ENCODE results near the gene MARCHF3.

MARCHF3 gene

GRCh38 chr5:126837906-126838539 lies 192.3 kb downstream of the MARCHF3 start:
- ChIA-PET CTCF (no interaction called here), POLR2A (no interaction called here)
- no peak for TF ChIP-seq BHLHE40 (IDR thresholded peaks at IDR 0.05; ENCODE audit: borderline replicate concordance)
- no peak for TF ChIP-seq ELF4 (IDR thresholded peaks at IDR 0.05)
- no peak for TF ChIP-seq ARNT (IDR thresholded peaks at IDR 0.05)
- TF ChIP-seq ZNF384 (IDR thresholded peaks at IDR 0.05), result no peak
- no peak for TF ChIP-seq HDGF (IDR thresholded peaks at IDR 0.05; ENCODE audit: borderline replicate concordance)
- no peak for TF ChIP-seq TARDBP (IDR thresholded peaks at IDR 0.05)
- no peak for TF ChIP-seq LEF1 (IDR thresholded peaks at IDR 0.05; ENCODE audit: borderline replicate concordance)
- TF ChIP-seq FOXK2 (IDR thresholded peaks at IDR 0.05), result no peak
- no peak for TF ChIP-seq L3MBTL2 (conservative IDR thresholded peaks at IDR 0.05)
- no peak for TF ChIP-seq CTBP1 (IDR thresholded peaks at IDR 0.05; ENCODE audit: borderline replicate concordance)
- TF ChIP-seq, protein P1, sequence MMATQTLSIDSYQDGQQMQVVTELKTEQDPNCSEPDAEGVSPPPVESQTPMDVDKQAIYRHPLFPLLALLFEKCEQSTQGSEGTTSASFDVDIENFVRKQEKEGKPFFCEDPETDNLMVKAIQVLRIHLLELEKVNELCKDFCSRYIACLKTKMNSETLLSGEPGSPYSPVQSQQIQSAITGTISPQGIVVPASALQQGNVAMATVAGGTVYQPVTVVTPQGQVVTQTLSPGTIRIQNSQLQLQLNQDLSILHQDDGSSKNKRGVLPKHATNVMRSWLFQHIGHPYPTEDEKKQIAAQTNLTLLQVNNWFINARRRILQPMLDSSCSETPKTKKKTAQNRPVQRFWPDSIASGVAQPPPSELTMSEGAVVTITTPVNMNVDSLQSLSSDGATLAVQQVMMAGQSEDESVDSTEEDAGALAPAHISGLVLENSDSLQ (IDR thresholded peaks at IDR 0.05), result no peak
- TF ChIP-seq NFRKB (IDR thresholded peaks at IDR 0.05), result no peak
- TF ChIP-seq FOXM1 (IDR thresholded peaks at IDR 0.05; ENCODE audit: borderline replicate concordance), result no peak
- TF ChIP-seq FOXA1 (IDR thresholded peaks at IDR 0.05), result no peak
- no peak for TF ChIP-seq SUZ12 (IDR thresholded peaks at IDR 0.05)
- no peak for DNase-seq (ENCODE audit: extremely low spot score)

DNA sequence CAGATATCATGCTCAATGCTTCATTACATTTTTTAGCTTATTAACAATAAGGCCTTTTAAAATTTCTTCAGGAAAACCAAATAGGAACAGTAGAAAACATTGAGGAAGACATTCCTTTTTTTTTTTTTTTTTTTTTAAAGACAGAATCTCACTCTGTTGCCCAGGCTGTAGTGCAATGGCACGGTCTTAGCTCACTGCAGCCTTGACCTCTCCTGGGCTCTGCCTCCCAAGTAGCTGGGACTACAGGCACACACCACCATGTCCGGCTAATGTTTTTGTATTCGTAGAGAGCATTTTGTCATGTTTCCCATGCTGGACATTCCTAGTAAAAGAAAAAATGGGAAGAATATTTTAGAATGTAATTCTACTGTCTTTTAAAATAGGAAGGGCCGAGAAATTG lies 193.1 kb downstream of the MARCHF3 start:
- POLR2A ChIA-PET, result no interaction called here
- TF ChIP-seq BHLHE40 (IDR thresholded peaks at IDR 0.05; ENCODE audit: borderline replicate concordance) (no peak), FOXK2 (IDR thresholded peaks at IDR 0.05) (no peak), TARDBP (IDR thresholded peaks at IDR 0.05) (no peak), SP1 (IDR thresholded peaks at IDR 0.05) (no peak), CTBP1 (IDR thresholded peaks at IDR 0.05; ENCODE audit: borderline replicate concordance) (no peak), ARNT (IDR thresholded peaks at IDR 0.05) (no peak), LEF1 (IDR thresholded peaks at IDR 0.05; ENCODE audit: borderline replicate concordance) (no peak), NFRKB (IDR thresholded peaks at IDR 0.05) (no peak), ZNF384 (IDR thresholded peaks at IDR 0.05) (no peak), ELF4 (IDR thresholded peaks at IDR 0.05) (no peak), HDGF (IDR thresholded peaks at IDR 0.05; ENCODE audit: borderline replicate concordance) (no peak), L3MBTL2 (conservative IDR thresholded peaks at IDR 0.05) (no peak), SUZ12 (IDR thresholded peaks at IDR 0.05) (no peak)
- TF ChIP-seq, protein P1 (IDR thresholded peaks at IDR 0.05), result no peak
- DNase-seq (ENCODE audit: extremely low spot score), result no peak
- CTCF ChIA-PET, result interaction anchor here (0.6 kb wide), 1 partner anchor 472 kb away, joined by 3 read pairs; no protein-coding TSS in a partner anchor

DNA sequence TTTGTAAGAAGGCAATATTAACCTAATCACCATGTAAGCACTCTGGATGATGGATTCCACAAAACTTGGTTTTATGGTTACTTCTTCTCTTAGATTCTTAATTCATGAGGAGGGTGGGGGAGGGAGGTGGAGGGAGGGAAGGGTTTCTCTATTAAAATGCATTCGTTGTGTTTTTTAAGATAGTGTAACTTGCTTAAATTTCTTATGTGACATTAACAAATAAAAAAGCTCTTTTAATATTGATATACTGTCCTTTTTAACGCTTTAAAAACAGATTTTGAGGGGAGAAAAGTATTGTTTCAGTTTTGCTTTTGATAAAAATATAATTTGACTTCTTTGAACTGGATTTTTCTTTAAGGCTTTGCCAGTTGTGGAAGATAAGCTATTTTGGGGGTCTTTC lies 193.6 kb downstream of the MARCHF3 start:
- DNase-seq (ENCODE audit: extremely low spot score), result no peak
- ChIA-PET POLR2A (no interaction called here), CTCF (interaction anchor here (0.6 kb wide), 1 partner anchor 472 kb away, joined by 3 read pairs; no protein-coding TSS in a partner anchor)
- TF ChIP-seq, protein P1 (IDR thresholded peaks at IDR 0.05), result no peak
- TF ChIP-seq ARNT (IDR thresholded peaks at IDR 0.05), result no peak
- no peak for TF ChIP-seq CTBP1 (IDR thresholded peaks at IDR 0.05; ENCODE audit: borderline replicate concordance)
- TF ChIP-seq SUZ12 (IDR thresholded peaks at IDR 0.05), result no peak
- no peak for TF ChIP-seq TARDBP (IDR thresholded peaks at IDR 0.05)
- TF ChIP-seq L3MBTL2 (conservative IDR thresholded peaks at IDR 0.05), result no peak
- TF ChIP-seq LEF1 (IDR thresholded peaks at IDR 0.05; ENCODE audit: borderline replicate concordance), result no peak
- no peak for TF ChIP-seq NFRKB (IDR thresholded peaks at IDR 0.05)
- no peak for TF ChIP-seq SP1 (IDR thresholded peaks at IDR 0.05)
- TF ChIP-seq ZNF384 (IDR thresholded peaks at IDR 0.05), result no peak
- TF ChIP-seq ELF4 (IDR thresholded peaks at IDR 0.05), result no peak
- TF ChIP-seq FOXM1 (IDR thresholded peaks at IDR 0.05; ENCODE audit: borderline replicate concordance), result no peak
- no peak for TF ChIP-seq HDGF (IDR thresholded peaks at IDR 0.05; ENCODE audit: borderline replicate concordance)
- no peak for TF ChIP-seq FOXA1 (IDR thresholded peaks at IDR 0.05)
- TF ChIP-seq FOXK2 (IDR thresholded peaks at IDR 0.05), result no peak
- no peak for TF ChIP-seq BHLHE40 (IDR thresholded peaks at IDR 0.05; ENCODE audit: borderline replicate concordance)

GRCh38 chr5:126831156-126831555 lies 199.2 kb downstream of the MARCHF3 start:
- DNase-seq (ENCODE audit: extremely low spot score), result no peak
- CTCF ChIA-PET, result no interaction called here
- POLR2A ChIA-PET, result no interaction called here
- TF ChIP-seq CTBP1 (IDR thresholded peaks at IDR 0.05; ENCODE audit: borderline replicate concordance), result no peak
- no peak for TF ChIP-seq LEF1 (IDR thresholded peaks at IDR 0.05; ENCODE audit: borderline replicate concordance)
- TF ChIP-seq HDGF (IDR thresholded peaks at IDR 0.05; ENCODE audit: borderline replicate concordance), result no peak

DNA sequence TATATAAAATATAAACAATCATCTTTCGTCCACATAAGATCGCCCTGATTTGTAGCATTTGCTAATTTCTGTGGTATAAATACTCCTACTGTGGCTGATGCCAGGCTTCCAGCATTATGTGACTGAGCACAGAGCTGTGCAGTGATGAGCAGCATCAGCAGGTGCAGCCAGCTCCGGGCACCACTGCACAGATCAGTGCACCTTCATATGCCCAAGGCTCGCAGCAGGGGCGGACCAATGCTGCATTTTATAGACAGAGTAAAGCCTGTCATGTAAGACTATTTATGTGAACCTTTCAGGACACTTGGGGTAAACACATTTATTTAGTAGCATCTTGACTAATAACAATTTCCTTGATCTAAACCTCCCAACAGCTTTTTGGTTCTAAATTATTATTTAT lies 200.3 kb downstream of the MARCHF3 start:
- DNase-seq (ENCODE audit: extremely low spot score), result no peak
- POLR2A ChIA-PET, result interaction anchor here (1.0 kb wide), 1 partner anchor 53 kb away, joined by 4 read pairs; the partner anchor contains the start of gene LMNB1
- CTCF ChIA-PET, result no interaction called here
- TF ChIP-seq ELF4 (IDR thresholded peaks at IDR 0.05) (no peak), SP1 (IDR thresholded peaks at IDR 0.05) (no peak), BHLHE40 (IDR thresholded peaks at IDR 0.05; ENCODE audit: borderline replicate concordance) (no peak), L3MBTL2 (conservative IDR thresholded peaks at IDR 0.05) (no peak), NFRKB (IDR thresholded peaks at IDR 0.05) (no peak), TARDBP (IDR thresholded peaks at IDR 0.05) (no peak), ARNT (IDR thresholded peaks at IDR 0.05) (no peak), CTBP1 (IDR thresholded peaks at IDR 0.05; ENCODE audit: borderline replicate concordance) (no peak), ZNF384 (IDR thresholded peaks at IDR 0.05) (no peak), SUZ12 (IDR thresholded peaks at IDR 0.05) (no peak), LEF1 (IDR thresholded peaks at IDR 0.05; ENCODE audit: borderline replicate concordance) (no peak), FOXM1 (IDR thresholded peaks at IDR 0.05; ENCODE audit: borderline replicate concordance) (no peak), FOXK2 (IDR thresholded peaks at IDR 0.05) (no peak), FOXA1 (IDR thresholded peaks at IDR 0.05) (no peak)
- TF ChIP-seq, protein P1 (IDR thresholded peaks at IDR 0.05), result no peak
